Kidney epithelial cell (primary cell): ENCODE results near the gene RNASE11. TPM values are rescaled to one million over a fixed set of nuclear protein-coding genes. Genes with fewer than 3 reads are reported as not detected.

Experiments
- DNase-seq: peaks from one replicate; pipeline ENCODE4 v3.0.0-alpha.2; 2010; ENCODE audit warnings: low read depth
- H3K27me3 ChIP-seq: 2 replicates; pipeline ENCODE4 v1.6.0; 2011; ENCODE audit warnings: low read length; ENCODE audit not compliant: control insufficient read depth, insufficient read depth
- H3K36me3 ChIP-seq: 2 replicates; pipeline ENCODE4 v1.5.1; 2011; ENCODE audit warnings: low read length; ENCODE audit not compliant: control insufficient read depth, insufficient read depth
- H3K4me3 ChIP-seq: 2 replicates; pipeline ENCODE4 v1.5.1; 2011; ENCODE audit warnings: low read depth, mild to moderate bottlenecking, control low read depth, low read length
- CTCF ChIP-seq: IDR thresholded peaks from 2 replicates; pipeline ENCODE4 v1.5.1; 2011; ENCODE audit warnings: mild to moderate bottlenecking, moderate library complexity, low read length, control low read depth, inconsistent platforms; ENCODE audit not compliant: insufficient read depth, poor library complexity, severe bottlenecking
- total RNA-seq: library from RNA; depleted of rRNA; stranded (reverse); fragments of >200 nt; gene quantifications from 2 replicates; pipeline ENCODE4 v1.2.3, GENCODE V29; 2015

RNASE11 gene
- total RNA-seq: not detected in 2 replicates

- Histone ChIP-seq H3K36me3 (no peaks in the 10 kb centered on the region), H3K4me3 (no peak within 1 kb of the TSS), H3K27me3 (no peaks in the 10 kb centered on the region)
- DNase-seq: no peak
- TF ChIP-seq CTCF: no peak
These were observed at the start of gene RNASE11 for GRCh38 chr14:20587489-20588154. Gene RNASE11 (minus strand): TSS chr14:20588001.

GRCh38 chr14:20632831-20633691 is 45.3 kb upstream of the RNASE11 start:
- no peaks in the 10 kb centered on the region for H3K36me3 ChIP-seq
- TF ChIP-seq CTCF: no peak
- peaks cover 12% of the 10 kb centered on the region for H3K27me3 ChIP-seq
- no peak for DNase-seq
- peak overlapping the region; percentile 2 for H3K4me3 ChIP-seq

GRCh38 chr14:20632448-20632830 is 44.6 kb upstream of the RNASE11 start:
- peaks cover 17% of the 10 kb centered on the region for H3K27me3 ChIP-seq
- H3K4me3 ChIP-seq: peak overlapping the region; percentile 2
- no peak for TF ChIP-seq CTCF
- H3K36me3 ChIP-seq: no peaks in the 10 kb centered on the region
- no peak for DNase-seq

- H3K36me3 ChIP-seq: no peaks in the 10 kb centered on the region
- H3K27me3 ChIP-seq: peaks cover 17% of the 10 kb centered on the region
- no peak for TF ChIP-seq CTCF
- peak overlapping the region; percentile 29 for H3K4me3 ChIP-seq
- DNase-seq: no peak
These were observed 44.1 kb upstream of the RNASE11 start for GRCh38 chr14:20631880-20632389.

- no peaks in the 10 kb centered on the region for H3K36me3 ChIP-seq
- H3K27me3 ChIP-seq: peaks cover 22% of the 10 kb centered on the region
- DNase-seq: no peak
- TF ChIP-seq CTCF: no peak
- H3K4me3 ChIP-seq: peak overlapping the region; percentile 40
These were observed 43.5 kb upstream of the RNASE11 start for GRCh38 chr14:20631023-20631879.
